ENCODE measurements around the gene IGLL5.

The IGLL5 gene

GRCh38 chr22:22916952-22917290 is 29.3 kb downstream of the IGLL5 start:
- no peak for TF ChIP-seq CTCF (IDR thresholded peaks at IDR 0.05; ENCODE audit: unreplicated experiment in 3 of 3)
- Mint-ChIP-seq H3K27ac (no peak overlapping the region), H3K27me3 (ENCODE audit: low read depth) (peaks cover 10% of the 10 kb centered on the region)

DNA sequence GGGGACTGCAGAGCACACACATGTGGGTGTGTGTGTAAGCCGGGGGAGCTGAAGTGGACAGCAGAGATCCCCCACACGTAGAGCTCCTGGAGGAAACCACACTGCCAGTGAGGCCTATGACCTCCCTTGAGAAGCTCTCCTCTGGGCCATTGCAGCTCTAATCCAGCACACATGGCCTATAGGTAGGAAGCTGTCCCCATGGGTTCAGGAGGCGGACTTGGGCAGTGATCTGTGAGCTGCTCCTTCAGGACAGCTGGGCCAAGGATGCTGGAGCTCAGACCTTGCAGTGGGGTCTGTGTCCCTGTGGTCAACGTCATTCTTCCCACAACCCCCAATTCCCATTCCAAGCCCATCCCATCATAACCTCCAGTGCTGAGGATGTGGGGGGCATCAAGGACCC is 29.8 kb downstream of the IGLL5 start:
- H3K27me3 Mint-ChIP-seq (ENCODE audit: low read depth): peaks cover 13% of the 10 kb centered on the region
- no peak overlapping the region for H3K27ac Mint-ChIP-seq
- no peaks in the 10 kb centered on the region for H3K9me3 Mint-ChIP-seq
- no peaks in the 10 kb centered on the region for H3K36me3 Mint-ChIP-seq (ENCODE audit: low read depth)
- TF ChIP-seq CTCF (IDR thresholded peaks at IDR 0.05; ENCODE audit: unreplicated experiment in 3 of 3): no peak
- H3K4me3 Mint-ChIP-seq: no peak overlapping the region
- H3K4me1 Mint-ChIP-seq: peaks cover 11% of the 10 kb centered on the region

More at GRCh38 chr22:22916952-22917290, 29.3 kb downstream of the IGLL5 start:
- no peaks in the 10 kb centered on the region for H3K9me3 Mint-ChIP-seq
- H3K4me3 Mint-ChIP-seq: no peak overlapping the region
- no peaks in the 10 kb centered on the region for H3K36me3 Mint-ChIP-seq (ENCODE audit: low read depth)
- H3K4me1 Mint-ChIP-seq: peaks cover 11% of the 10 kb centered on the region

DNA sequence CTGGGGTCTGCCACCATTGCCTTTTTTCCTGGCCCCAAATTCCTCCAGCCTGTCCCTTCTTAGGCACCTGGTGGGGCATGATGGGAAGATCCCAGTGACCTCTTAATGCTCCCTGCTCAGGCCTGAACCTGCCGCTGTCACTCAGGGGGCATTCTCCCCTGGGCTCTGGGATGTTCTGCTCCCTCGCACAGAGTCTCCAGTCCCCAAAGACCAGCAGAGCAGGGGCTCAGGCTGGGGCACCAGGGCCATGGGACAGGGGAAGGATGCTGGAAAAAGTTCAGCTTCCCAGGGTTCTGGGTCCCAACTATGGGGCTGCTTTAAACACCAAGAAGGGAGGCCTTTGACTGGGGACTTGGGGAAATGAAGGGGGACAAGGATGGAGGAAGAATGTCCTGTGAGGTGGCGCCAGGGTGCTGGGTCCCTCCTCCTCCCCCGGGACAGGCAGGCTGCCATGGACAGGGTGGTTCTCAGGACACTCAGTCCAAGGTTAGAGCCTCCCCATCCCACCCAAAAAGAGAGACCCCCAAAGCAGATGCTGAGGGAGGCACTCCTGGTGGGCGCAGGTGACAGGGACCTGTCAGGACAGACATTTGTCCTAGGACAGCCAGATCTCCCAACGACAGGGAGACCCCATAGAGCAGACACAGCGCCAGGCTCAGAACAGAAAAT is 30.8 kb downstream of the IGLL5 start:
- no peak for TF ChIP-seq CTCF (IDR thresholded peaks at IDR 0.05; ENCODE audit: unreplicated experiment in 3 of 3)
- Mint-ChIP-seq H3K36me3 (ENCODE audit: low read depth) (no peaks in the 10 kb centered on the region), H3K27me3 (ENCODE audit: low read depth) (peaks cover 17% of the 10 kb centered on the region), H3K4me1 (peaks cover 11% of the 10 kb centered on the region), H3K4me3 (no peak overlapping the region), H3K27ac (no peak overlapping the region), H3K9me3 (no peaks in the 10 kb centered on the region)

GRCh38 chr22:22919041-22919440 is 31.4 kb downstream of the IGLL5 start:
- Mint-ChIP-seq H3K4me1 (peaks cover 9% of the 10 kb centered on the region), H3K4me3 (no peak overlapping the region), H3K9me3 (no peaks in the 10 kb centered on the region), H3K36me3 (ENCODE audit: low read depth) (no peaks in the 10 kb centered on the region), H3K27ac (no peak overlapping the region), H3K27me3 (ENCODE audit: low read depth) (peaks cover 17% of the 10 kb centered on the region)
- TF ChIP-seq CTCF (IDR thresholded peaks at IDR 0.05; ENCODE audit: unreplicated experiment in 3 of 3): no peak

- no peaks in the 10 kb centered on the region for H3K4me1 Mint-ChIP-seq
- TF ChIP-seq CTCF (IDR thresholded peaks at IDR 0.05; ENCODE audit: unreplicated experiment in 3 of 3): no peak
- no peaks in the 10 kb centered on the region for H3K36me3 Mint-ChIP-seq (ENCODE audit: low read depth)
- H3K4me3 Mint-ChIP-seq: no peak overlapping the region
- H3K27me3 Mint-ChIP-seq (ENCODE audit: low read depth): peaks cover 17% of the 10 kb centered on the region
- no peak overlapping the region for H3K27ac Mint-ChIP-seq
- H3K9me3 Mint-ChIP-seq: no peaks in the 10 kb centered on the region
These were observed 32.6 kb downstream of the IGLL5 start for GRCh38 chr22:22920104-22920654.
